HepG2 (cell line): Measurements from ENCODE around the gene SIK3. TPM values are rescaled to one million over a fixed set of nuclear protein-coding genes. Genes with fewer than 3 reads are reported as not detected.

Source experiments
- GATAD2A ChIP-seq: IDR thresholded peaks from 2 replicates; pipeline ENCODE4 v1.6.1; 2016
- HBP1 ChIP-seq: IDR thresholded peaks from 2 replicates; pipeline ENCODE4 v1.6.1; 2016; ENCODE audit warnings: low read depth, control low read depth
- KLF13 ChIP-seq: sonication (generic); formaldehyde crosslinking; IDR thresholded peaks from 2 replicates; pipeline ENCODE4 v1.4.0; 2020; ENCODE audit warnings: mild to moderate bottlenecking, missing genetic modification reagents
- MYPOP ChIP-seq: sonication (generic); formaldehyde crosslinking; IDR thresholded peaks from 2 replicates; pipeline ENCODE4 v1.8.1; 2023; ENCODE audit warnings: mild to moderate bottlenecking, moderate library complexity, missing genetic modification reagents
- NAIF1 ChIP-seq: sonication (generic); formaldehyde crosslinking; IDR thresholded peaks from 2 replicates; pipeline ENCODE4 v1.5.0; 2020; ENCODE audit warnings: mild to moderate bottlenecking, missing genetic modification reagents, borderline replicate concordance
- NR1H2 ChIP-seq: sonication (generic); formaldehyde crosslinking; IDR thresholded peaks from 2 replicates; pipeline ENCODE4 v1.8.1; 2022; ENCODE audit warnings: low read depth, missing genetic modification reagents, borderline replicate concordance
- RAD51 ChIP-seq: fragments of 450-650 bp; IDR thresholded peaks from 2 replicates; pipeline ENCODE4 v1.6.1; 2016; ENCODE audit warnings: borderline replicate concordance
- RFX1 ChIP-seq: fragments of 450-650 bp; IDR thresholded peaks from 2 replicates; pipeline ENCODE4 v1.6.1; 2017
- SRSF1 ChIP-seq: fragments of 200-400 bp; formaldehyde crosslinking; optimal IDR thresholded peaks from 2 replicates; pipeline ENCODE3; 2017; ENCODE audit warnings: mild to moderate bottlenecking, low read depth, low read length, moderate library complexity
- TAF15 ChIP-seq: fragments of 200-400 bp; formaldehyde crosslinking; IDR thresholded peaks from one replicate; pipeline ENCODE4 v1.6.1; 2018; ENCODE audit warnings: mild to moderate bottlenecking, low read depth, low read length; ENCODE audit not compliant: poor library complexity, severe bottlenecking
- TOE1 ChIP-seq: sonication (generic); formaldehyde crosslinking; IDR thresholded peaks from 2 replicates; pipeline ENCODE4 v1.4.0; 2020; ENCODE audit warnings: mild to moderate bottlenecking, missing genetic modification reagents
- TSC22D2 ChIP-seq: sonication (generic); formaldehyde crosslinking; IDR thresholded peaks from 2 replicates; pipeline ENCODE4 v1.5.1; 2020; ENCODE audit warnings: missing genetic modification reagents, mild to moderate bottlenecking, borderline replicate concordance
- ZFP37 ChIP-seq: sonication (generic); formaldehyde crosslinking; IDR thresholded peaks from 2 replicates; pipeline ENCODE4 v1.4.0; 2020; ENCODE audit warnings: missing genetic modification reagents, borderline replicate concordance
- ZNF224 ChIP-seq: sonication (generic); formaldehyde crosslinking; IDR thresholded peaks from 2 replicates; pipeline ENCODE4 v1.5.0; 2020; ENCODE audit warnings: mild to moderate bottlenecking, missing genetic modification reagents
- ZNF280B ChIP-seq: sonication (generic); formaldehyde crosslinking; IDR thresholded peaks from 2 replicates; pipeline ENCODE4 v1.5.0; 2020; ENCODE audit warnings: missing genetic modification reagents, mild to moderate bottlenecking, borderline replicate concordance
- ZNF281 ChIP-seq: sonication (generic); formaldehyde crosslinking; IDR thresholded peaks from 2 replicates; pipeline ENCODE4 v1.4.0; 2020; ENCODE audit warnings: missing genetic modification reagents, borderline replicate concordance
- ZNF317 ChIP-seq: sonication (generic); formaldehyde crosslinking; IDR thresholded peaks from 2 replicates; pipeline ENCODE4 v1.5.0; 2020; ENCODE audit warnings: mild to moderate bottlenecking, missing genetic modification reagents
- ZNF362 ChIP-seq: sonication (generic); formaldehyde crosslinking; IDR thresholded peaks from 2 replicates; pipeline ENCODE4 v1.4.0; 2020; ENCODE audit warnings: missing genetic modification reagents, mild to moderate bottlenecking, borderline replicate concordance
- ZNF616 ChIP-seq: sonication (generic); formaldehyde crosslinking; IDR thresholded peaks from 2 replicates; pipeline ENCODE4 v1.5.0; 2020; ENCODE audit warnings: low read depth, mild to moderate bottlenecking, missing genetic modification reagents
- ZNF737 ChIP-seq: sonication (generic); formaldehyde crosslinking; IDR thresholded peaks from 2 replicates; pipeline ENCODE4 v1.5.0; 2020; ENCODE audit warnings: missing genetic modification reagents, mild to moderate bottlenecking, borderline replicate concordance
- polyA plus RNA-seq, 8 experiments: library from polyadenylated mRNA; depleted of rRNA in 3 of 8; stranded (reverse) in 7 of 8; unstranded in 1 of 8; fragments of >200 nt; fragmentation: Illumina TruSeq in 4 of 8; extraction: Trizol in 4 of 8; gene quantifications; 2 replicates each; pipeline versions ENCODE4 v1.2.1 to v1.2.3, GENCODE V29; 2011 to 2016; ENCODE audit warnings: low read depth in 4 of 8, missing spikeins in 1 of 8, mixed read lengths in 1 of 8; ENCODE audit not compliant: insufficient read depth in 1 of 8
- total RNA-seq, 5 experiments: library from RNA; depleted of rRNA; stranded (reverse); fragments of >200 nt; fragmentation: Illumina TruSeq; extraction: Trizol; gene quantifications; 2 replicates each; pipeline ENCODE4 v1.2.3, GENCODE V29; 2016; ENCODE audit warnings: low read depth in 1 of 5

Gene SIK3
- total and polyA plus RNA-seq, 2 of the 13 experiments (the other 11 are each of a cell fraction or from before 2014, with no cell fraction given), result 5.7 to 9.8 TPM

- TF ChIP-seq ZNF281 (peak; percentile 97), ZNF362 (CRISPR knock-in tag) (no peak), NAIF1 (CRISPR knock-in tag) (no peak), SRSF1 (peak; percentile 97), RAD51 (no peak), ZNF224 (no peak), NR1H2 (peak; percentile 73; the same call in 1 of the 2 replicates), KLF13 (CRISPR knock-in tag) (0 out of 2 replicates have a peak, but pooled peaks have one; percentile 20), ZFP37 (CRISPR knock-in tag) (no peak), RFX1 (no peak), TAF15 (peak; percentile 96), TOE1 (CRISPR knock-in tag) (0 out of 2 replicates have a peak, but pooled peaks have one; percentile 51), GATAD2A (CRISPR knock-in tag) (peak; percentile 90), ZNF280B (no peak), MYPOP (CRISPR knock-in tag) (no peak), TSC22D2 (CRISPR knock-in tag) (peak; percentile 84), ZNF616 (CRISPR knock-in tag) (no peak), ZNF317 (peak; percentile 86), HBP1 (CRISPR knock-in tag) (peak; percentile 68; the same call in 1 of the 2 replicates), ZNF737 (CRISPR knock-in tag) (0 out of 2 replicates have a peak, but pooled peaks have one; percentile 14)
These were observed 260.8 kb downstream of the SIK3 start, which contains the start of gene APOA1 (continued) for GRCh38 chr11:116837231-116838091.
